Measurements from ENCODE around the gene PRKCE.

DNA sequence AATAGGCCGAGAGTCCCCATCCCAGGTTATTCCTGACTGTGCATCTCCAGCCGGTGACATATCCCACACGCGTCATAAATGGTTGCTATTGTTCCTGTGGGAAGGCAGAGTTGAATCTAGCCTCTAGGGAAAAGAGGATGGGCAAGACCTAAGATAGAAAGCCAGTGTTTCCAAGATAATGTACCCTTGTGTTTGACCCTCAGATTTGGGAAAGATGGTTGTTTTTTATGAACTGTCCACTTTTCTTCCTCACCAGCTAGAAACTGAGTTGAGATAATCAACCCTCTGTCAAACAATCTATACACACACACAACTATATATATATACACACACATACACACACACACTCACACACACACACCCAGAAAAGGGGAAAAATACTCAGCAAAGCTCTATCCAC, 131.0 kb downstream of the PRKCE start:
- TF ChIP-seq RAD21 (IDR thresholded peaks at IDR 0.05; ENCODE audit: low read depth) (no peak), POLR2AphosphoS5 (IDR thresholded peaks at IDR 0.05; ENCODE audit: low read depth, low read length) (no peak), SP1 (IDR thresholded peaks at IDR 0.05; ENCODE audit: low read depth) (no peak), ZFX (IDR thresholded peaks at IDR 0.05) (no peak), POLR2A (IDR thresholded peaks at IDR 0.05; ENCODE audit: borderline replicate concordance, extremely low read depth, insufficient read depth, insufficient read length) (no peak), SIN3A (IDR thresholded peaks at IDR 0.05; ENCODE audit: low read depth) (no peak), FOSL1 (IDR thresholded peaks at IDR 0.05; ENCODE audit: low read depth) (no peak), EZH2phosphoT487 (IDR thresholded peaks at IDR 0.05; ENCODE audit: borderline replicate concordance) (no peak), EZH2 (IDR thresholded peaks at IDR 0.05) (no peak), CEBPB (IDR thresholded peaks at IDR 0.05; ENCODE audit: low read depth) (no peak), JUND (IDR thresholded peaks at IDR 0.05) (no peak), YY1 (IDR thresholded peaks at IDR 0.05; ENCODE audit: extremely low read depth, insufficient replicate concordance, low read depth, low read length) (no peak)
- TF ChIP-seq, protein P1, sequence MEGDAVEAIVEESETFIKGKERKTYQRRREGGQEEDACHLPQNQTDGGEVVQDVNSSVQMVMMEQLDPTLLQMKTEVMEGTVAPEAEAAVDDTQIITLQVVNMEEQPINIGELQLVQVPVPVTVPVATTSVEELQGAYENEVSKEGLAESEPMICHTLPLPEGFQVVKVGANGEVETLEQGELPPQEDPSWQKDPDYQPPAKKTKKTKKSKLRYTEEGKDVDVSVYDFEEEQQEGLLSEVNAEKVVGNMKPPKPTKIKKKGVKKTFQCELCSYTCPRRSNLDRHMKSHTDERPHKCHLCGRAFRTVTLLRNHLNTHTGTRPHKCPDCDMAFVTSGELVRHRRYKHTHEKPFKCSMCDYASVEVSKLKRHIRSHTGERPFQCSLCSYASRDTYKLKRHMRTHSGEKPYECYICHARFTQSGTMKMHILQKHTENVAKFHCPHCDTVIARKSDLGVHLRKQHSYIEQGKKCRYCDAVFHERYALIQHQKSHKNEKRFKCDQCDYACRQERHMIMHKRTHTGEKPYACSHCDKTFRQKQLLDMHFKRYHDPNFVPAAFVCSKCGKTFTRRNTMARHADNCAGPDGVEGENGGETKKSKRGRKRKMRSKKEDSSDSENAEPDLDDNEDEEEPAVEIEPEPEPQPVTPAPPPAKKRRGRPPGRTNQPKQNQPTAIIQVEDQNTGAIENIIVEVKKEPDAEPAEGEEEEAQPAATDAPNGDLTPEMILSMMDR (IDR thresholded peaks at IDR 0.05 in 2 of 3, conservative IDR thresholded peaks at IDR 0.05 in 1 of 3; ENCODE audit: borderline replicate concordance in 1 of 3, insufficient read depth in 1 of 3, low read depth in 2 of 3, low read length in 2 of 3): no peak
- TF ChIP-seq, protein P2, sequence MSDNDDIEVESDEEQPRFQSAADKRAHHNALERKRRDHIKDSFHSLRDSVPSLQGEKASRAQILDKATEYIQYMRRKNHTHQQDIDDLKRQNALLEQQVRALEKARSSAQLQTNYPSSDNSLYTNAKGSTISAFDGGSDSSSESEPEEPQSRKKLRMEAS (IDR thresholded peaks at IDR 0.05): no peak
